Activated CD8-positive, alpha-beta memory T cell treated with anti-CD3 and anti-CD28 coated beads for 36 hours (primary cell): ENCODE measurements around the gene JAK2. TPM values are rescaled to one million over a fixed set of nuclear protein-coding genes. Genes with fewer than 3 reads are reported as not detected.

Source experiments
- CTCF ChIA-PET: fragments of 350-600 bp; sonication (Branson Sonifier 250); formaldehyde crosslinking; loops from one replicate; lab custom pipeline; 2021; ENCODE audit warnings: antibody characterized with exemption; lab: Charles Lee
- POLR2A ChIA-PET: fragments of 350-600 bp; sonication (Branson Sonifier 250); formaldehyde crosslinking; loops from one replicate; lab custom pipeline; 2021; ENCODE audit warnings: antibody characterized with exemption; lab: Charles Lee
- total RNA-seq, 2 experiments: library from RNA; stranded (reverse); gene quantifications; one replicate each; pipeline ENCODE4 v1.2.3, GENCODE V29; 2021

Gene JAK2
- total RNA-seq, 2 experiments from 2014 or later = 26.0 to 29.2 TPM

DNA sequence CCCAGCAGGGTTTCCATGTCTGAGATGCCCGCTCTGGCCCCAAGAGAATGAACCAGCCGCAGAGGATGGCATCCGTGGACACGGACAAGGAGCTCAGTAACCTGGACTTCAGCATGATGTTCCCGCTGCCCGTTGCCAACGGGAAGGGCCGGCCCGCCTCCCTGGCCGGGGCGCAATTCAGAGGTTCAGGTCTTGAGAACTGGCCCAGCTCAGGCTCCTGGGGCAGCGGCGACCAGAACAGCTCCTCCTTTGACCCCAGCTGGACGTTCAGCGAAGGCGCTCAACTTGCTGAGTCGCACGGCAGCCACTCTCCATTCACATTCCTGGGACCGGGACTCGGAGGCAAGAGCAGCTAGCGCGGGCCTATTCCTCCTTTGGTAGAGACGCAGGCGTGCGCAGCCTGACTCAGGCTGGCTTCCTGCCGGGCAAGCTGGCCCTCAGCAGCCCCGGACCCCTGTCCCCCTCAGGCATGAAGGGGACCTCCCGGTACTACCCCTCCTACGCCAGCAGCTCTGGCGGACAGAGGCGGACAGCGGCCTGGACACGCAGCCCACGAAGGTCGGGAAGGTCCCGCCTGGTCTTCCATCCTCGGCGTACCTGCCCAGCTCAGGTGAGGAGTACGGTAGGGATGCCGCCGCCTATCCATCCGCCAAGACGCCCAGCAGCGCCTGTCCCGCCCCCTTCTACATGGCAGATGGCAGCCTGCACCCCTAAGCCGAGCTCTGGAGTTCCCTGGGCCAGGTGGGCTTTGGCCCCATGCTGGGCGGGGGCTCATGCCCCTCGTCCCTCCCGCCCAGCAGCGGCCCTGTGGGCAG is 126.0 kb downstream of the JAK2 start:
- ChIA-PET CTCF (no interaction called here), POLR2A (no interaction called here)

DNA sequence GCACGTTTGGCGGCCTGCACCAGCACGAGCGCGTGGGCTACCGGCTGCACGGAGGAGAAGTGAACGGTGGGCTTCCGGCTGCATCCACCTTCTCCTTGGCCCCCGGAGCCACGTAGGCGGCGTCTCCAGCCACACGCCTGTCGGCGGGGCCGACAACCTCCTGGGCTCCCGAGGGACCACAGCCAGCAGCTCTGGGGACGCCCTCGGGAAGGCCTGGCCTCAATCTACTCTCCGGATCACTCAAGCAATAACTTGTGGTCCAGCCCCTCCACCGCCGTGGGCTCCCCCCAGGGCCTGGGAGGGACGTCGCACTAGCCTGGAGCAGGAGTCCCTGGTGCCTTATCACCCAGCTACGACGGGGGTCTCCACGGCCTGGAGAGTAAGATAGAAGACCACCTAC is 126.6 kb downstream of the JAK2 start:
- CTCF ChIA-PET = no interaction called here
- POLR2A ChIA-PET = no interaction called here

GRCh38 chr9:5112109-5112592 is 127.1 kb downstream of the JAK2 start:
- ChIA-PET CTCF (no interaction called here), POLR2A (no interaction called here)

DNA sequence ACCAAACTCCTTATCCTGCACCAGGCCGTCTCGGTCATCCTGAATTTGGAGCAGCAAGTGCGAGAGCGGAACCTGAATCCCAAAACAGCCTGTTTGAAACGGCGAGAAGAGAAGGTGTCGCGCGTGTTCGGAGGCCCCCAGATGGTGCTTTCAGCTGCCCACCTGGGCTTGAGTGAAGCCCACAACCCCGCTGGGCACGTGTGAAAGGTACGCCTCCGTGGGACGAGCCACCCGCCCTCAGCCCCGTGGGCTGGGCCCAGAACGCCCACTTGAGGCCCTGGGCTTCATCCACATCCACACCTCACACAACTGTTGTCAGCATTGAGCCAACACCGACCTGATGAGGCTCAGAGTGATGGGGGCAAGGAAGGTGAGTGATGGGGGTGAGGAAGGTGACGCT is 127.6 kb downstream of the JAK2 start:
- ChIA-PET CTCF (no interaction called here), POLR2A (interaction anchor here (0.7 kb wide), 1 partner anchor 83 kb away, joined by 4 read pairs; no protein-coding TSS in a partner anchor)

GRCh38 chr9:5113523-5113922 is 128.5 kb downstream of the JAK2 start:
- ChIA-PET POLR2A (interaction anchor here (0.7 kb wide), 1 partner anchor 83 kb away, joined by 4 read pairs; no protein-coding TSS in a partner anchor), CTCF (no interaction called here)

DNA sequence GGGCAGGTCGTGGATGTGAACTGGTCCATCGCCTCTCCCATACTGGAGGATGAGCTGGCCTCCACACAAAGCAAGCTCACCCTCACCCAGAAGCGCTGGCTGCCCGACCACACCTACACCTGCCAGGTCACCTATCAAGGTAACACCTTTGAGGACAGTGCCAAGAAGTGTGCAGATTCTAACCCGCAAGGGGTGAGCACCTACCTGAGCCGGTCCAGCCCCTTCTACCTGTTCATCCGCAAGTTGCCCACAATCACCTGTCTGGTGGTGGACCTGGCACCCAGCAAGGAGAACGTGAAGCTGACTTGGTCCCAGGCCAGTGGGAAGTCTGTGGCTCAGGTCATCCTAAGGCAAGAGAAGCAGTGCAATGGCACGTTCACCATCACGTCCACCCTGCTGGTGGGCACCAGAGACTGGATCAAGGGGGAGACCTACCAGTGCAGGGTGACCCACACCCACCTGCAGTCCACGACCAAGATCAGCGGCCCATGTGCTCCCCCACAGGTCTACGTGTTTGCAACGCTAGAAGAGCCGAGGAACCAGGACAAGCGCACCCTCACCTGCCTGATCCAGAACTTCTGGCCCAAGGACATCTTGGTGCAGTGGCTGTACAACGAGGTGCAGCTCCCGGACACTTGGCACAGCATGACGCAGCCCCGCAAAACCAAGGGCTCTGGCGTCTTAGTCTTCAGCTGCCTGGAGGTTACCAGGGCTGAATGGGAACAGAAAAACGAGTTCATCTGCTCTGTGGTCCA is 129.1 kb downstream of the JAK2 start:
- CTCF ChIA-PET = no interaction called here

DNA sequence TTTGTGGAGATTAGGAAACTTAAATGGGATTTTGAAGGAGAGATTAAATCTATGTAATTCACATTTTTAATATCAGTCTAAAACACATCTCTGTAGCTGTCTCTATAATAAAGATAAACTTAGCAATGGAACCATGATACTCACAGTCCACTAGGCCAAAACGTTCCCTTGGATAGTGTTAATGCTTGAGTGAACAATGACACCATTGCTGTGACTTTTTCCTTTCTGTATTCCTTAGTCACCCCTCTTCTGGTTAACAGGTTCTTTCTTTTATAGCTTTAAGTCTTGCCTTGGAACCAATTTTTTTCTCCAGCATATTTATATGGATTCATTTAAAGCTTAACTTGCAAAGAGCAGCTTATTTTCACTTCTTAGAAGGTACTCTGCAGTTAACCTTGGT is 137.0 kb downstream of the JAK2 start:
- CTCF ChIA-PET = no interaction called here
- POLR2A ChIA-PET = no interaction called here

More for the DNA sequence above, 129.1 kb downstream of the JAK2 start:
- POLR2A ChIA-PET = no interaction called here

- CTCF ChIA-PET = no interaction called here
- POLR2A ChIA-PET = no interaction called here
Observed at GRCh38 chr9:5122516-5122915, 137.4 kb downstream of the JAK2 start.

DNA sequence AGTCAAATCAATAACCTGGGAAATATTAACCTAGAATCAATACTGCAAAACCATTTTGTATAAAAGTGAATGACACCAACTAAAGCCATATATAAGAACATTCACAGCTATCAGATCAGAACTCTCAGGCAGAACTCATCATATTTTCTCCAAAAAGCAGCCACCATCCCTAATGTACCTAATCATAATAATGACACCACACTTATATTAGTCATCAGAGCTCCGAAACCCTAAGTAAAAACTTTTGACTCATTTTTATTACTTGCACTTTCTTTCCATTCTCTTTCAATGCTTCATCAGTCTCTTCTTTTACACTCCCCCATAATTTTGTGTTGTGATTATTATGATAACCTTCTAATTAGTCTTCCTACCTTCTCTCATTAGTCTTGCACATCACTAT is 155.1 kb downstream of the JAK2 start:
- CTCF ChIA-PET = interaction anchor here (1.3 kb wide), 1 partner anchor 9 kb away, joined by 3 read pairs; no protein-coding TSS in a partner anchor
- POLR2A ChIA-PET = no interaction called here

GRCh38 chr9:5144217-5144616 is 159.1 kb downstream of the JAK2 start:
- ChIA-PET POLR2A (interaction anchor here (0.6 kb wide), 1 partner anchor 119 kb away, joined by 4 read pairs; no protein-coding TSS in a partner anchor), CTCF (no interaction called here)

DNA sequence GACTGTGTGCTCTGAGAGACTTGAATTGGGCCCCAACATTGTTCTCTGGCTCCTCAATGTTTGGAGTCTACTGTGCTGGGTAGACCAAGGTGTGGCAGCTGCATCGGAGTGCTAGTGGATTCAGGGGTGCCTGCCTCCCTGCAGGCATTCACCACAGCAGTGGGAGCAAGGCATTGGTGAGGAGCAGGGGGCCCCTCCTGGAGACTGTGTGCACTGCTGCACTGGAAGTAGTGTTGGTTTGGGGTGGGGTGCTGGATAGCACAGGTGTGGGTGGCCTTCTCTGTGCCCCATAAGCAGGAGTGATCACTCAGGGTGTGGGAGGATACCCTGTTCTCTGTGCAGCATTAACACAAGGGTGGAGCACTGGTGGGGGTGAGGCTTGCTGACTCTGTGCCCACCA is 161.2 kb downstream of the JAK2 start:
- ChIA-PET POLR2A (no interaction called here), CTCF (no interaction called here)

Other genes starting within 250 kb of the JAK2 start
- gene AK3, start 244.1 kb upstream of the JAK2 start, total RNA-seq = 10 to 100 TPM; 33.1 to 33.2 TPM
- gene RCL1, start 192.3 kb upstream of the JAK2 start, total RNA-seq = 10 to 100 TPM; 39.4 to 39.5 TPM
- gene INSL6, start 200.4 kb downstream of the JAK2 start, total RNA-seq = not detected
- not detected for gene INSL4, start 246.1 kb downstream of the JAK2 start, total RNA-seq